Measurements from ENCODE around the gene DIDO1.

Gene DIDO1

DNA sequence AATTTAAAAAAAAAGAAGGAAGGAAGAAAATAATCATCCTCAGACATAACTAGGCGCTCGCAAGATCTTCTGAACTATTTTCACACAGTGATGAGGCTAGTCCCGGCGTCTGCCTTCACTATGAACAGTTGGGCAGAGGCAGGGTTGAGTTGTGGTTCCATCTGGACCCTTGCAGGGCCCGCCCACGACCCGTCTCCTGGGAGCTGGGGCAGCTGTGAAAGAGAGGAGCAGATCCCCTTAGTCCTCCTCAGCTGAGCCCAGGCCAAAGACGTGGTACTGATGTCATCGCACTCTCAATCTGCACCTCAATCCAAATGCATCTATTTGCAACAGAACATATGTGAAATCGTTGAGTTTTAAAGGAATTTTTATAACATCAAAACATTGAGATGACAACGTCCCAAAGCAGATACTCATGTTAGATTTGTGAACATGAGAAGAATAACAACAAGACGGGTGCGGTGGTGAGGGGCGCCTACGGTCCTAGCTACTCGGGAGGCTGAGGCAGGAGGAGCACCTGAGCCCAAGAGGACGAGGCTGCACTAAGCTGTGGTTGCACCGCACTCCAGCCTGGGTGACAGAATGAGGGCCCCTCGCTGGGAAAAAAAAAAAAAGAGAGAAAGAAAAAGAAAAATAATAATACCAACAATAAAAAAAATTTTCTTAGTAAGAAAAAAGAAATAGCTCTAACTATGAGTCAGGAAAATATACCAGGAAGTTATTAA is 80.0 kb downstream of the DIDO1 start:
- no peak for DNase-seq

DNA sequence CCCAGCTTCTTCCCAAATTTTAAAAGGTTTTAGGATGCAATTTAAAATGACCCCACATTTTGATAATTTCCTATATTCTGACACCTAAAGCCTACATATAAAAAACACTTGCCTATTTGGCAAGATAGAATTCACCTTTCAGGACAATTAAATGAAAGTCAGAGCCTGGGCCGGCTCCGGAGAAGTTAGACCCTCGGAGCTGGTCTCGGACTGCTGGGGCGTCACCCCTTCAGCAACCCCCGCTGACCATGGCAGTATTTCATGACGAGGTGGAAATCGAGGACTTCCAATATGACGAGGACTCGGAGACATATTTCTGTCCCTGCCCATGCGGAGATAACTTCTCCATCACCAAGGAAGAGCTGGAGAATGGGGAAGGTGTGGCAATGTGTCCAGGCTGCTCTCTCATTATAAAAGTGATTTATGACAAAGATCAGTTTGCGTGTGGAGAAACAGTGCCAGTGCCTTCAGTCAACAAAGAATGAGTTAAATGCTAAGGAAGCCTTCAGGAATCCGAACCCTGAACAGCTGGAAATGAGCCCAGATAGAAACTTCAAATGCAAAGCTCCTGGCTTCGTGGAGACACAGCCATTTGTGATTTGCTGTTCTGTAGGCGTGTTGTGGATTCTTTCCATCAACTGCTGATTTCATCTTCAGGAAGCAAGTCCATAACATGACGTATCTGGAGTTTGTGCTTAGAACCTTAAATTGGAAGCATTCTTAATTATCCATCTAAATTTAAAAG is 80.7 kb downstream of the DIDO1 start:
- no peak for DNase-seq

DNA sequence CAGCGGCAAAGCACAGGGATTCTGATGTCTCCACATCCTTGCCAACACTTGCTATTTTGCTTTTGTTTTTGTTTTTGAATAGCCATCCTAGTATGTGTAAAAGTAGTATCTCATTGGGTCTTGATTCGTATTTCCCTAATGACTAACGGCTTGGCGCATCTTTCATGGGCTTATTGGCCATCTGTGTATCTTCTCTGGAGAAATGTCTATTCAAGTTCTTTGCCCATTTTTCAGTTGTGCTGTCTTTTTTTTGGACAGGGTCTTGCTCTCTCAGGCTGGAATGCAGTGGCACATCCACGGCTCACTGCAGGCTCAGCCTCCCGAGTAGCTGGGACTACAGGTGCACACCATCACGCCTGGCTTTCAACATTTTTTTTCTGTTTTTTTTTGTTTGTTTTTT is 82.1 kb downstream of the DIDO1 start:
- no peak for DNase-seq

DNA sequence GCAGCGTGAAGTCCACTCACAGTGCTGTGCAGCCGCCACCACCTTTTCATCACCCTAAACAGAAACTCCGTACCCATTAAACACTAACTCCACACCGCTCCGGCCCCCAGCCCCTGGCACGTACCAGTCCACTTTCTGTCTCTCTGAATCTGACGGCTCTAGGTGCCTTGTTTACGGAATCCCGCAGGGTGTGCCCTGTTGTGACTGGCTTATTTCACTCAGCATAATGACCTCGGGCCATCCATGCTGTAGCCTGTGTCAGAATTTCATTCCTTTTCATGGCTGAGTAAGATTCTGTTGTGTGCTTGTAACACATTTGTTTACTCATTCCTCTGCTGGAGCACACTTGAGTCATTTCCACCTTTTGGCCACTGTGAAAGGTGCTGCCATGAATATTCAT is 82.6 kb downstream of the DIDO1 start:
- DNase-seq: no peak

DNA sequence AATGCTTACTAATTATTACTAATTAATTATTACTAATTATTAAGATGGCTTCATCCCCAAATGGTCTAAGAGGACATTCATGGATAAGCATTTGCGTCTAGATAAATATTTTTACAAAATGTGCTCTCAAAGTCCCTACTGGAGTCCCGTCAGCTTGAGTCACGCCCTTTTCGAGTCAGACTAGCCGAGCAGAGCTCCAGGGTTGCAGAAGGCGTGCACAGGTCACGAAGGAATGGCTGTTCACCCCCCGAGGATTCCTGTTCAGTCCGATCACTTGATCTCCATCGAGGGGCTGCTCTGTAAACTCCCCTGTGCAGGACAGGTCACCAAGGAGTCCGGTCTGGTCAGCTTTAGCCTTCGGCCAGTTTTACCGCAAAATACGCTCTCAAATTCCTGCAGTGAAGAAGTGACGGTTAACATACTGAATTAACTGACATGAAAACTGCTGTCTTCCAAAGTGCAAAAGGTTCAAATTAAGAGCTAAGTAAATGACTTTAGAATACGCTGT is 84.5 kb downstream of the DIDO1 start:
- no peak for DNase-seq

DNA sequence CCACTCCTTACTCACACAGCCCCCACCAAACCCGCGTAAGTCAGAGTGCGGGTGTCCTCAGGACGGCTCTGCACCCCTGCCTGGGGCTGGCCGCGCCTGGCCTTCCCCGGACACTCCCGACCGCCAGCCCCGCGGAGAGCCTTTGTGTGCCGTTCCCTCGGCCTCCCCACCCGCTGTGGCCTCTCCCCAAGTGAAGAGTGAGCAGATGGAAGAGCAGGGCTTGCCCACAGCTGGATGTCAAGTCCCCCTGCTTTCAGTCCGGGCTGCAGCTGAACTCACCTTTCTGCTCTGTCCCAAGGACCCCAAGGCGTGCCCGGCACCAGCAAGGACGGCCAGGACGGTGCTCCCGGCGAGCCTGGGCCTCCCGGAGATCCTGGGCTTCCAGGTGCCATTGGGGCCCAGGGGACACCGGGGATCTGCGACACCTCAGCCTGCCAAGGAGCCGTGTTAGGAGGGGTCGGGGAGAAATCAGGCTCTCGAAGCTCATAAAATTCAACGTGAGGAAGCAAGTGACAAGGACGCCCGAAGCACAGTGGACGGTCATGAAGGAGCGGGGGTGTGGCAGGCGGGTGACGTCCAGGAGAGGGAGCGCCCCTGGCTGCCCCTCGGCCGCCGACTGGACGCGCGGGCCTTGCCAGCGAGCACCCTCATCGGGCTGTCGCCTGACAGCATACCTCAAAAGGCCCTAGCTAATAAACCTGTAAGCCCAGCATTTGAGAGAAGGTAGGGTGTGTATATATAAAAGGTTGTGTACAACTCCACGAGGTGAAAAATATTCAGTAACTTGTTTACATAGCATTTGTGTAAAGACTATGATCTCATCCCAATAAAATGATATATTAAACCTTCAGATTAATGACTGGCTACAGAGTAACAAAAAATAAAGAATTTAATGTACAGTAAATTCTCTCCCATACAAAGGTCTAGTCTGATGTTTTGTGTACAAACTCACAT is 85.8 kb downstream of the DIDO1 start:
- DNase-seq: peak; percentile 51

DNA sequence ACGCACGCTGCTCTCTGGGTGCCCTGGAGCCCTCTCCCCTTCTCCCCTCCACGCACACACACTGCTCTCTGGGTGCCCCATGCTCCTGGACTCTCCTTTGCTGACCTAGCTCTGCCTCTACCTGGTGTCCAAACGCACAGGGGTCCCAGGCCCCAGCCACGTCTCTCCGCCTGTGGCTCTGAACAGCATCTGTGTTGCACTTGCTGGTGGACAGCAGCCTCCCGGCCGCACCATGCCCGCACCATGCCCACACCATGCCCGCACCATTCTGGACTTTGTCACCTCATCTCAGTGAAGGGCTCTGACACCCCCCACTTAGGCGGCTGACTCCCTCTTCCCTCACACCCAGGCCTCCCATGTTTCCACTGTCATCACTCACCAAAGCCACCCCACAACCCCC is 86.5 kb downstream of the DIDO1 start:
- no peak for DNase-seq

DNA sequence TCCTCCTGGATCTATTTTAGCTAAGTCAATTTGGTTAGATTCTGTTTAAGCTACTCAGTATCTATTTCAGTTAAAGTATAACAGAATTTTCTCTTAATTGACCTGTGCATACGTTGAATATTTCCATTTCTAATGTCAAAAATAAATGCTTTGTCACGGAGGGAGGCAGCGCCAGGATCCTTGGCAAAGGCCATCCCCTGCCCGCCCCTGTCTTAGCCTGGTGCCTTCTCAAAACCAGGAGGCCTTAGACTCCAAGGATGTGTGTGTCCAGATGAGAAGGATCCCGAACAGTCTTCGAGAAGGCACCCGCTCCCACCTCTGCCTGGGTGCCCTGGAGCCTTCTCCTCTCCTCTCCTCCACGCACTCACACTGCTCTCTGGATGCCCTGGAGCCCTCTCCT is 87.0 kb downstream of the DIDO1 start:
- no peak for DNase-seq

DNA sequence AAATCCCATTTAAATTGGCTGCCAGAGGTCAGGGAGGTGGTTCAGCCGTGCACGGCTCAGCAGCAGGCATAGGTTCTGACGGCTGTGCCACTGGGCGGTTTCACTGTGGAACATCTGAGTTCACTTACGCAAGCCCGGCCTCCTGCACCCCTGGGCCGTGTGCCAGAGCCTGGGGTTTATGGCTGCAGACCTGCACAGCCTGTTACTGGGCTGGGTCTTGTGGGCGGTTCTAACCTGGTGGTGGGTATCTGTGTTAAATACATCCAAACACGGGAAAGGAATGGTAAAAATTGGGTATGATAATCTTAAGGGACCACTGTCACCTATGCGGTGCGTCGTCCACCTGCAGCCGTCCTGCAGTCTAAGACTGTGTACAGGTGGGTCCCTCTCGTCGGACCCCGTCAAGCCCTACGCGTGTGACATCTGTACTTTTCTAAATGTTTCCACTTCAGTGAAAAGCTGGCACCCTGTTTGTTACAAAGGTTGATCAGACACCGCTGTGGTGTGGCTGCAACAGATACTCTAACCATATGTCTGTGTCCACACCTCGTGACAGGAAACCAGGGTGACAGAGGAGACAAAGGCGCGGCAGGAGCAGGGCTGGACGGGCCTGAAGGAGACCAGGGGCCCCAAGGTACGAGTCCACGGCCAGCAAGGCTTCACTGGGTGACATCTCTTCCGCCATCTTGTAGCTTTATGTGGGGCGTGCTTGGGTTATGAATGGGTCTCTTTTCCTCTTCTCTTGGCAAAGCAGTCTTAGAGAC is 88.0 kb downstream of the DIDO1 start:
- no peak for DNase-seq

DNA sequence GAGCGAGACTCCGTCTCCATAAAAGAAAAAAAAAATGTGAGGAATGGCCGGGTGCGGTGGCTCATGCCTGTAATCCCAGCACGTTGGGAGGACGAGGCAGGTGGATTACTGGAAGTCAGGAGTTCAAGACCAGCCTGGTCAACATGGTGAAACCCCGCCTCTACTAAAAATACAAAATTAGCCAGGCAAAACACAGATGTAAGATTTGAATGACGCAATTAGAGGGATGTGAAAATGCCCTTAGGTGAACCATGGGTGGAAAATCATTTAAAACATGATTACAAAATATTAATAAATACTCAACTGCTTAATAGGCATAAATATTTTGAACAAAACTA is 88.5 kb downstream of the DIDO1 start:
- no peak for DNase-seq

DNA sequence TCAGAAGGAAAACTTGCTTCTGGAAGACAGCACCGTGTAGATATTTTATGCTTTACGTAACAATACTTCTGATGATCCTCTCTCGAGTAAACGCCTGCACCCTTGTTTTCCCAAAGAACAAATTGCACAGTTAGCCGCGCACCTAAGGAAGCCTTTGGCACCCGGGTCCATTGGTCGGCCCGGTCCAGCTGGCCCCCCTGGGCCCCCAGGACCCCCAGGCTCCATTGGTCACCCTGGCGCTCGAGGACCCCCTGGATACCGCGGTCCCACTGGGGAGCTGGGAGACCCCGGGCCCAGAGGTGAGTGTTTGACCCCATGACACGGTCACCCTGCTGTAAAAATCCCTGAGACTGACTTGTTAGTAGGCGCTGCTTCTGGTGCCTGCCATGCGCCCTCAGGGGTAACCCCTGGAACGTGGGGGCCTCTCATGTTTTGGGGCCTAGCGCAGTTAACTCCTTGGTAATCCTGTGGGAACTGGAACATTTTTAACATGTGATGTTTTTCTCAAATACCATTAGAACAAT is 89.3 kb downstream of the DIDO1 start:
- no peak for DNase-seq

DNA sequence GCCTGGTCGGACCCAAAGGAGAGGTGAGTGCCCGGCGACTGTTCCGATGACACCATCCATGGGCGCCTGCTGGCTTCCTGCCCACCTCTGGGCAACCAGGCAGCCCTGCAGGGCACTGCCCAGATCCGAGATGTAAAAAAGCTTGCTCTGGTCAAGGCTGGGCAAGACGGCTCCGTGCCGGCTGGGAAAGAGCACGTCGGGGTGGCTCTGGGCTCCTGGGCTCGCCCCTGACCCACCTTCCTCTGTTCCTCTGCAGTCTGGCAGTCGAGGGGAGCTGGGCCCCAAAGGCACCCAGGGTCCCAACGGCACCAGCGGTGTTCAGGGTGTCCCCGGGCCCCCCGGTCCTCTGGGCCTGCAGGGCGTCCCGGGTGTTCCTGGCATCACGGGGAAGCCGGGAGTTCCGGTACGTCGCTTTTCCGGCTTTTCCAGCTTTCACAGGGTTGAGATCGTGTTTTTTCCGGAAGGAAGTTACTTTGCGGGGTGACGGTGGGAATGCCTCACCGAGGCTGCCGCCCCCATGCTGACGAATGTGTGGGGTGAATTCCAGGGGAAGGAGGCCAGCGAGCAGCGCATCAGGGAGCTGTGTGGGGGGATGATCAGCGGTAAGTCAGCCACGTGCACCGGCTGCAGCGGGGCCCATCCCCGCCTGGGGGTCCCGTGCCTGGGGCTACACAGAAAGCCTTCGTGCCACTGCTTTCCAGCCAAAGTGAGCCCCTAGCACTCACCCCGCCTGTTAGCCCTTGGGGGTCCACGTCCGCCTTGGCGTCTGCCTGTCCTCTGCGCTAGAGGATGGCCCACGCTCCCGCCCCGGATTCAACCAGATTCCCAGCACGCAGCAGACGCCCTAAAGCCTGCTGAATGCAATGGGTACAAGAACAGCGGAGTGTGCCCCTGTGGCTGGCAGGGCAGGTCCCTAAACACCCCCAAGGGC is 90.1 kb downstream of the DIDO1 start:
- DNase-seq: no peak

DNA sequence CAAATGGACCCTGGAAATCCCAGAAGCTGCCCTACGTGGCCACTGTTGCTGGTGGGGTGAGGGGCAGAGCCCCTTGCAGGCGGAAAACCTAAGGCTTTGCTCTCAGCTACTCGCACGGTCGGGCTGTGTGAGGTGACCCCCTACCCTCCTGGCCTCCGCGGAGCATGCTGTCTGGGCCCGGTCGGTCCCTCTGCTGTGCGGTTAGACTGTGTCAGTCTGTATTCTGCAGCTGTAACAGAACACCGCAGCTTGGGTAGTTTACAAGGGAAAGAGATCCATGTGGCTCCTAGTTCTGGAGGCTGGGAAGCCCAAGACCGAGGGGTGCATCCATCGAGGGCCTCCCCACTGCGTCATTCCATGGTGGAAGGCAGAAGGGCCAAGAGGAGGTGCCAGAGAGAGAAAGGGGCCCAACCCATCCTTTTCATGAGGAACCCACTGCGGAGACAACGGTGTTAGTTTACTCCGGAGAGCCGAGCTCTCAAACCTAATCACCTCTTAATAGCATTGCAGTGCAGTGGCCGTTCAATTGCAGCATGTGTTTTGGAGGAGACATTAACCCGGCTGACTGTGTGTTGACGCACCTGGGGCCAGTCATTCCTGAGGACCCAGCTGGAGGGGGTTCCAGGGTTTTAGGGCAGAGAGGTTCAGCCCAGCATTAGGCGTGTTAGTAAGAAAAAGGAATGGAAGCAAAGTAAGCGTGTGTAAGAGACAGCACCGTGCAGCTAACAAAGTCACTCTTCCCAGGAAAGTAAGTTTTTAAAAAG is 91.2 kb downstream of the DIDO1 start:
- DNase-seq: no peak

DNA sequence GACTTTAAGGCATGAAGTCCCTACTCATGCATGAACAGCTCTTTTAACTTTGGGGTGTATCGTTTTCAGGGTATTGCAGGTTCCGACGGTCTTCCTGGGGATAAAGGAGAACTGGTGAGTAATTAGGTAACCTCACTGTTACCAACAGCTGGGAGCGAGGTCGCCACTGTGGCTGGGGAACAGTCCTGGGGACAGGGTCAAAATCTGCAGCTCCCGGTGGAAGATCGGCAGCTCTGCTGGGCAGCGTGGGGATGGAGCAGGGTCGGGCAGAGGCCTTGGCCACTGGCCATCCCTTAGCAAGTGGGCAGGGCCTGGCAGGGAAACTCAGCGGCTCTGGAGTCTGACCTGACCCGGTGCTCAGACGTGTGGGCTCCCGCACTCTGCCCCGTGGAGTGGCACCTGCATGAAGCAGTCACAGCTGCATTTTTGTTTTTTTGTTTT is 93.3 kb downstream of the DIDO1 start:
- no peak for DNase-seq

DNA sequence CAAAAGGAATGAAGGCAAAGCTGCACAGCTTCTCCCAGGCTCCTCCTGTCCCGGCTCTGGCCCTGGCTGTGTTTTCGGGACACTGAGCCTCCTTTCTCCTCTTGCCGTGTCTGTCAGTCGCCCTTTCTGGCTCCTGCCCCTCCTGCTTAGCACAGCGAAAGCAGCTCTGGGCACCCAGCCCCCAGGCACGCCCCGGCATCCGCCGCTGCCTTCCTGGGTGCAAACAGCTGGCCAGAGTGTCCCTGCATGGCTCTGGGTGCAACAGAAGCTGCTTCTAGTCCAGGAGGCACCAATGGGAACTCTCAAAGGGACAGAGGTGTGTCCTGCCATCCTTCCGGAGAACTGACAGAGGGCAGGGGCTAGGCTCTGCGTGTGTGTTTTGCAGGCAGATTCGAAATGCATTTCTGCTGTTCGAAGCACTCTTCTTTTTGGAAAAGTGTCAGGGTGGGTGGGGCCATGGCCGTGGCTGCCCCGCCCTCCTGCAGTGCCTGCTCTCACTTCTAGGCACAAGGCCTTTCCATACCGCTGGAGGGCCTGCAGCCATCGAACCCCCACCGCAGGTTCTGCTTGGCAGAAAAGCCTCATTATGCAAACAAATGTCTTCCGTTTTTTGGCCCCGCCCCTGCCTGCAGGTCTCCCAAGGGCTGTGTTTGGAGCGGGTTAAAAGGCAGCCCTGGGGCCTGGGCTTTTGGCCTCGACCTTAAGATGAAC is 93.9 kb downstream of the DIDO1 start:
- no peak for DNase-seq

DNA sequence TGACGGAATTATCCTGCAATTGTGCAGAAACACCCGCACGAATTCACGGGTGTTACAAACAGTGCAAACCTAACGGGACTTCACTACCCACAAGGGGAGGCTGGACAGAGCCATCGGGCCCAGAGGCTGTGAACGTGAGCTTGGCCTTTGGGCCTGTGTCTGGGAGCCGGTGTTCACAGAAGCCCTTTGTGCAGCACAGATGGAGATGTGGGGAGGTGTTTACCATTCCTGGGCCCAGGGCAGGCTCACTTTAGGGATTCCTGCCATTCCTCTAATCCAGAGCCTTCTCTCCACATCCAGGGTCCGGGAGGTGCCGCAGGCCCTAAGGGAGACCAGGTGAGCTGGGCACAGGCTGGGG is 94.5 kb downstream of the DIDO1 start:
- no peak for DNase-seq

DNA sequence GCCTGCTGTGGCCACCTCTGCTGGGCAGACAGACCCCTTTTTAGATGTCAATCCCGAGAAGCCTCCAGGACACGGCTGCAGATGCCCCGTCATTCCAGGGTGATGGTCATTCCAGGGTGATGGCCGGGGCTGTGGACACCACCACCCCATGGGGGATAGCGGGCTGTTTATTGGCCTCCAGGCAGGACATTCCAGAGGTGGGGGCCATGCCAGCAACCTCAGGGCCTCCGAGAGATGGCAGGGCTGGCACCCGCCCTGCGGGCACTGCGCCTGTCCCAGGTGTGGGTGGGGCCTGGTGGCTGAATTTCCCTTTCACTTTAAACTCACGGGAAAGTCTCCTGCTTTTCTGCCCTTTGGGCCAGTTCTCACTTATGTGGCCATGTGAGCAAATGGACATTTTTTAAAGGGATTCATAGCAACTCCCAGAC is 94.9 kb downstream of the DIDO1 start:
- DNase-seq: no peak

DNA sequence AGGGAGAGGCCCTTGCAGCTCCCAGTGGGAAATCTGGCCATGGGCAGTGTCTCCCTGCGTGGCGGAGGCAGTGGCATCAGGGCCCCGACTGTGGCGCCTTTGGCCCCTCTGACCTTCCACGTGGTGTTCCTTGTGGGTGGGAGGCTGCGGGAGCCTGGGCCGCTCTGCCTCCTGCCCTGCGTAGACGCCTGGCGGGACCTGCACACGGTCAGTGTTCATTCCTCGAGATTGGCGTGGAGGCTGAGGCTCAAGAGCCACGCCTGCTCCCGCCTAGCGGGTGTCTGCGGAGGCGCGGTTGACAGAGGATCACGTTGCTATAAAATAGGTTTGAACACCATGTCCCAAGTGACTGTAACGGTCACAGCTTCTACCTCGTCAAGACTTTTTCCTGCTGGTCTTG is 95.5 kb downstream of the DIDO1 start:
- no peak for DNase-seq

DNA sequence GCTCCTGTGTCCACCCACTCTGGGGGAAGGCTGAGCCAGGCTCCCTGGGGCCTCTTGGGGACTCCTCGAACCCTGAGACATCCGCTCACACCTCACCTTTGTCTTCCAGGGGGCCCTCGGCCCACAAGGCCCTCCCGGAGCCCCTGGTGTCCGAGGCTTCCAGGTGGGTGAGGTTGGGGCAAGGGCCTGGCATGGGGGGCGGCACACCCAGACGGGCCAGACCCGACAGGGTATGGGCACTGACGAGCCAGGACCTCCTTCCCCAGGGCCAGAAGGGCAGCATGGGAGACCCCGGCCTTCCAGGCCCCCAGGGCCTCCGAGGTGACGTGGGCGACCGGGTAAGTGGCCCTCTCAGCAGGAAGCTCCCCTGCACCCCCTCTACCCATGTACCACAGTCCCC is 96.1 kb downstream of the DIDO1 start:
- no peak for DNase-seq

Data from NCI-H146 (cell line).